Caco-2 (cell line): ENCODE results near the gene RXFP3. TPM values are rescaled to one million over a fixed set of nuclear protein-coding genes. Genes with fewer than 3 reads are reported as not detected.

Experiments used
- BruUV-seq: library from RNA; stranded (reverse); fragments of 400-500 nt; replicated peaks from 2 replicates; lab custom pipeline; 2021; lab: Mats Ljungman, UMichigan
- CTCF ChIA-PET: fragments of 300-600 bp; sonication (Branson Sonifier 250); formaldehyde crosslinking; loops from one replicate; lab custom pipeline; 2022; ENCODE audit warnings: antibody characterized with exemption; lab: Charles Lee
- POLR2A ChIA-PET: fragments of 300-600 bp; sonication (Branson Sonifier 250); formaldehyde crosslinking; loops from one replicate; lab custom pipeline; 2022; ENCODE audit warnings: antibody characterized with exemption; lab: Charles Lee
- DNase-seq, 2 experiments: peaks; one replicate each; pipeline versions ENCODE4 v3.0.0 to v3.0.0-alpha.2; 2020 to 2022
- H3K27me3 ChIP-seq: replicated peaks from 2 replicates; pipeline ENCODE4 v1.6.0; 2011; ENCODE audit warnings: low read length; ENCODE audit not compliant: control insufficient read depth, insufficient read depth
- H3K36me3 ChIP-seq: 2 replicates; pipeline ENCODE4 v1.5.1; 2011; ENCODE audit warnings: low read length; ENCODE audit not compliant: control insufficient read depth, insufficient read depth
- H3K4me1 ChIP-seq: fragments of 250-450 bp; sonication (Bioruptor Pico); 2 replicates; pipeline ENCODE4 v1.5.1; 2020; ENCODE audit warnings: mild to moderate bottlenecking
- H3K4me3 ChIP-seq: 2 replicates; pipeline ENCODE4 v1.5.1; 2011; ENCODE audit warnings: low read depth, mild to moderate bottlenecking, control low read depth, low read length
- H3K9me3 ChIP-seq: fragments of 250-450 bp; sonication (Bioruptor Pico); 2 replicates; pipeline ENCODE4 v1.5.1; 2020; ENCODE audit warnings: mild to moderate bottlenecking, moderate library complexity
- H3K27ac Mint-ChIP-seq: one replicate; pipeline ENCODE4 v1.8.0; 2022; ENCODE audit warnings: mixed read lengths; ENCODE audit not compliant: unreplicated experiment
- H3K27me3 Mint-ChIP-seq: one replicate; pipeline ENCODE4 v1.8.0; 2022; ENCODE audit warnings: mixed read lengths; ENCODE audit not compliant: insufficient read depth, unreplicated experiment
- H3K36me3 Mint-ChIP-seq: one replicate; pipeline ENCODE4 v1.8.0; 2022; ENCODE audit warnings: mild to moderate bottlenecking, mixed read lengths; ENCODE audit not compliant: insufficient read depth, unreplicated experiment
- H3K4me1 Mint-ChIP-seq: one replicate; pipeline ENCODE4 v1.8.0; 2022; ENCODE audit warnings: low read depth, mixed read lengths; ENCODE audit not compliant: unreplicated experiment
- H3K4me3 Mint-ChIP-seq: one replicate; pipeline ENCODE4 v1.8.0; 2022; ENCODE audit warnings: mild to moderate bottlenecking, moderate library complexity, mixed read lengths; ENCODE audit not compliant: unreplicated experiment
- H3K9me3 Mint-ChIP-seq: one replicate; pipeline ENCODE4 v1.8.0; 2022; ENCODE audit warnings: mixed read lengths; ENCODE audit not compliant: unreplicated experiment
- CTCF ChIP-seq, 2 experiments: fragments of 200-600 bp in 1 of 2; IDR thresholded peaks; 1 replicate in 1 of 2; 2 replicates in 1 of 2; pipeline versions ENCODE4 v1.5.1 to v1.8.0; 2011 to 2022; ENCODE audit warnings: antibody characterized with exemption in 1 of 2, control low read depth in 1 of 2, inconsistent platforms in 1 of 2, low read depth in 1 of 2, low read length in 1 of 2, mild to moderate bottlenecking in 1 of 2, moderate library complexity in 1 of 2; ENCODE audit not compliant: insufficient read depth in 1 of 2, severe bottlenecking in 1 of 2, unreplicated experiment in 1 of 2
- intact Hi-C: fragments of 100-400 bp; cut with micrococcal nuclease; formaldehyde crosslinking; loops from one replicate; pipeline ENCODE4 v1.10.0; 2022; ENCODE audit not compliant: unreplicated experiment
- total RNA-seq: library from RNA; stranded (reverse); gene quantifications from 2 replicates; pipeline ENCODE4 v1.2.3, GENCODE V29; 2022

RXFP3 gene
- total RNA-seq, 1 experiment from 2014 or later = not detected

GRCh38 chr5:33928283-33928682 lies 7.9 kb upstream of the RXFP3 start:
- no peaks in the 10 kb centered on the region for H3K4me1 Mint-ChIP-seq
- POLR2A ChIA-PET = no interaction called here
- BruUV-seq = no TSS peak

GRCh38 chr5:33929925-33930690 lies 6.1 kb upstream of the RXFP3 start:
- H3K36me3 ChIP-seq = no peaks in the 10 kb centered on the region
- H3K4me1 ChIP-seq = no peaks in the 10 kb centered on the region
- Mint-ChIP-seq H3K36me3 (no peaks in the 10 kb centered on the region), H3K4me1 (no peaks in the 10 kb centered on the region), H3K9me3 (no peaks in the 10 kb centered on the region), H3K27me3 (peaks cover 11% of the 10 kb centered on the region), H3K27ac (no peak overlapping the region), H3K4me3 (no peak overlapping the region)
- H3K4me3 ChIP-seq = no peak overlapping the region
- ChIA-PET CTCF (no interaction called here), POLR2A (no interaction called here)
- no peak for TF ChIP-seq CTCF (IDR thresholded peaks at IDR 0.05; ENCODE audit: insufficient read depth in 1 of 2, low read depth in 1 of 2, low read length in 1 of 2, severe bottlenecking in 1 of 2, unreplicated experiment in 1 of 2)
- H3K27me3 ChIP-seq = no peaks in the 10 kb centered on the region
- intact Hi-C loops = loop anchor here (10.0 kb wide), 1 partner anchor 195 kb away; no protein-coding TSS in a partner anchor
- DNase-seq = no peak
- BruUV-seq = no TSS peak
- no peaks in the 10 kb centered on the region for H3K9me3 ChIP-seq

More at GRCh38 chr5:33928283-33928682, 7.9 kb upstream of the RXFP3 start:
- DNase-seq = no peak
- Mint-ChIP-seq H3K9me3 (no peaks in the 10 kb centered on the region), H3K27ac (no peak overlapping the region), H3K36me3 (no peaks in the 10 kb centered on the region), H3K27me3 (peaks cover 11% of the 10 kb centered on the region), H3K4me3 (no peak overlapping the region)
- H3K9me3 ChIP-seq = no peaks in the 10 kb centered on the region
- CTCF ChIA-PET = no interaction called here
- H3K4me1 ChIP-seq = no peaks in the 10 kb centered on the region
- H3K4me3 ChIP-seq = no peak overlapping the region
- intact Hi-C loops = no loop called here
- TF ChIP-seq CTCF (IDR thresholded peaks at IDR 0.05; ENCODE audit: insufficient read depth in 1 of 2, low read depth in 1 of 2, low read length in 1 of 2, severe bottlenecking in 1 of 2, unreplicated experiment in 1 of 2) = no peak
- H3K36me3 ChIP-seq = no peaks in the 10 kb centered on the region
- no peaks in the 10 kb centered on the region for H3K27me3 ChIP-seq

GRCh38 chr5:33931136-33931535 lies 5.0 kb upstream of the RXFP3 start:
- Histone ChIP-seq H3K27me3 (no peaks in the 10 kb centered on the region), H3K4me3 (no peak overlapping the region), H3K4me1 (no peaks in the 10 kb centered on the region), H3K36me3 (no peaks in the 10 kb centered on the region), H3K9me3 (no peaks in the 10 kb centered on the region)
- CTCF ChIA-PET = no interaction called here
- no peak for TF ChIP-seq CTCF (IDR thresholded peaks at IDR 0.05; ENCODE audit: insufficient read depth in 1 of 2, low read depth in 1 of 2, low read length in 1 of 2, severe bottlenecking in 1 of 2, unreplicated experiment in 1 of 2)
- H3K27me3 Mint-ChIP-seq = peaks cover 11% of the 10 kb centered on the region
- no peak for DNase-seq
- no peak overlapping the region for H3K27ac Mint-ChIP-seq
- intact Hi-C loops = loop anchor here (10.0 kb wide), 1 partner anchor 196 kb away; no protein-coding TSS in a partner anchor
- BruUV-seq = no TSS peak
- no peaks in the 10 kb centered on the region for H3K36me3 Mint-ChIP-seq
- POLR2A ChIA-PET = no interaction called here
- no peaks in the 10 kb centered on the region for H3K4me1 Mint-ChIP-seq
- H3K9me3 Mint-ChIP-seq = no peaks in the 10 kb centered on the region
- H3K4me3 Mint-ChIP-seq = no peak overlapping the region
